Lung (tissue), 12 donors: Measurements from ENCODE around the gene PANK4. TPM values are rescaled to one million over a fixed set of nuclear protein-coding genes. Genes with fewer than 3 reads are reported as not detected.

Experiments used
- ATAC-seq: fragments of 200-7000 bp; cut with Tn5 transposase; one replicate; pipeline ENCODE4 v1.9.1; 2020; ENCODE audit warnings: moderate number of reproducible peaks; ENCODE audit not compliant: insufficient read depth, low FRiP score
- DNase-seq, 3 donors: peaks; one replicate each; pipeline ENCODE4 v3.0.0-alpha.2; 2013 to 2017
- H3K27ac ChIP-seq, 2 donors: one replicate each; pipeline ENCODE4 v1.5.1; 2013; ENCODE audit warnings: mild to moderate bottlenecking in 2 of 2, moderate library complexity in 2 of 2, control low read depth in 1 of 2, inconsistent platforms in 1 of 2, low read depth in 1 of 2, low read length in 1 of 2
- H3K27me3 ChIP-seq, 3 donors: one replicate each; pipeline ENCODE4 v1.5.1; 2013; ENCODE audit warnings: low read length in 2 of 3; ENCODE audit not compliant: control insufficient read depth in 3 of 3, insufficient read depth in 3 of 3
- H3K36me3 ChIP-seq, 4 donors: one replicate each; pipeline ENCODE4 v1.5.1; 2013; ENCODE audit warnings: low read length in 4 of 4, mild to moderate bottlenecking in 1 of 4, moderate library complexity in 1 of 4; ENCODE audit not compliant: control insufficient read depth in 4 of 4, insufficient read depth in 4 of 4
- H3K4me1 ChIP-seq, 5 donors: one replicate each; pipeline ENCODE4 v1.5.1; 2013; ENCODE audit warnings: low read length in 5 of 5, mild to moderate bottlenecking in 2 of 5, moderate library complexity in 1 of 5; ENCODE audit not compliant: control insufficient read depth in 5 of 5, insufficient read depth in 5 of 5
- H3K4me3 ChIP-seq: one replicate; pipeline ENCODE4 v1.5.1; 2013; ENCODE audit warnings: mild to moderate bottlenecking, control low read depth, moderate library complexity
- H3K9ac ChIP-seq, 2 donors: one replicate each; pipeline ENCODE4 v1.5.1; 2013; ENCODE audit warnings: low read length in 2 of 2, control low read depth in 1 of 2; ENCODE audit not compliant: insufficient read depth in 1 of 2
- H3K9me3 ChIP-seq, 4 donors: one replicate each; pipeline ENCODE4 v1.5.1; 2013; ENCODE audit warnings: low read length in 3 of 4, mild to moderate bottlenecking in 1 of 4, moderate library complexity in 1 of 4; ENCODE audit not compliant: control insufficient read depth in 4 of 4, insufficient read depth in 3 of 4
- CTCF ChIP-seq: IDR thresholded peaks from 2 replicates; pipeline ENCODE4 v1.5.1; 2012; ENCODE audit warnings: mild to moderate bottlenecking; ENCODE audit errors: control extremely low read depth, extremely low read depth
- WGBS, 2 donors: extraction: QIAGEN DNeasy Blood & Tissue Kit; methylation state at CpG; one replicate each; pipeline ENCODE4 v1.1.7; 2013; 5-methylcytosine and 5-hydroxymethylcytosine counted together
- polyA plus RNA-seq, 2 donors: library from polyadenylated mRNA; stranded (reverse); fragments of 200-250 nt; gene quantifications; one replicate each; pipeline ENCODE4 v1.2.1, GENCODE V29; 2013
- total RNA-seq, 2 donors: library from RNA; depleted of rRNA in 1 of 2; stranded (reverse); fragments of >200 nt in 1 of 2; gene quantifications; one replicate each; pipeline ENCODE4 v1.2.1, GENCODE V29; 2014 to 2021
- donor health status: control.
- donor health status: control.
- donor health status: Bipolar disorder and iron deficiency.
- donor health status: healthy.
- donor health status: DM: yes; HTN: yes; CAD: no.

Gene PANK4
- total and polyA plus RNA-seq, 4 donors, result 17.6 to 36.3 (median 21.7) TPM

- Histone ChIP-seq H3K9ac (no peak overlapping the region), H3K4me1 (no peaks in the 10 kb centered on the region), H3K27me3 (peaks cover 0 to 2% (median 0%) of the 10 kb centered on the region in 3 donors), H3K27ac (no peak overlapping the region), H3K36me3 (no peaks in the 10 kb centered on the region), H3K4me3 (no peak overlapping the region), H3K9me3 (no peaks in the 10 kb centered on the region)
- DNase-seq (no peak), ATAC-seq (no peak)
- TF ChIP-seq CTCF, result no peak
- WGBS, 2 donors, result 89 to 94% methylated on average over 12 of the region's 12 CpGs
Measured at GRCh38 chr1:2495026-2495425, 31.4 kb downstream of the PANK4 start.

- Histone ChIP-seq H3K9ac (no peak overlapping the region), H3K4me1 (no peaks in the 10 kb centered on the region), H3K36me3 (no peaks in the 10 kb centered on the region), H3K9me3 (peaks cover 0 to under 1% (median 0%) of the 10 kb centered on the region in 4 donors), H3K27me3 (peaks cover 0 to 2% (median 0%) of the 10 kb centered on the region in 3 donors), H3K27ac (no peak overlapping the region), H3K4me3 (no peak overlapping the region)
- ATAC-seq (no peak), DNase-seq (no peak)
- 54 to 69% methylated on average over 19 of the region's 19 CpGs for WGBS, 2 donors
- TF ChIP-seq CTCF, result no peak
Measured at GRCh38 chr1:2494323-2494693, 32.1 kb downstream of the PANK4 start.

GRCh38 chr1:2493691-2494322 is 32.6 kb downstream of the PANK4 start:
- 65 to 72% methylated on average over 23 to 24 of the region's 24 CpGs for WGBS, 2 donors
- no peaks in the 10 kb centered on the region for H3K4me1 ChIP-seq
- H3K27me3 ChIP-seq, result peaks cover 0 to 2% (median 0%) of the 10 kb centered on the region in 3 donors
- no peak for DNase-seq
- H3K4me3 ChIP-seq, result no peak overlapping the region
- H3K27ac ChIP-seq, result no peak overlapping the region
- H3K9me3 ChIP-seq, result peaks cover 0 to 5% (median 1%) of the 10 kb centered on the region in 4 donors
- no peak for ATAC-seq
- no peak for TF ChIP-seq CTCF
- no peaks in the 10 kb centered on the region for H3K36me3 ChIP-seq
- H3K9ac ChIP-seq, result no peak overlapping the region

GRCh38 chr1:2493218-2493617 is 33.2 kb downstream of the PANK4 start:
- Histone ChIP-seq H3K27me3 (peaks cover 0 to 2% (median 0%) of the 10 kb centered on the region in 3 donors), H3K4me1 (no peaks in the 10 kb centered on the region), H3K4me3 (no peak overlapping the region), H3K27ac (no peak overlapping the region), H3K9me3 (peaks cover 0 to 7% (median 2%) of the 10 kb centered on the region in 4 donors), H3K9ac (no peak overlapping the region), H3K36me3 (no peaks in the 10 kb centered on the region)
- DNase-seq (no peak), ATAC-seq (no peak)
- no peak for TF ChIP-seq CTCF
- WGBS, 2 donors, result 62 to 79% methylated on average over 19 of the region's 19 CpGs
